HG03139 (cell line): ENCODE data around the gene EGFL7.

ENCODE experiments used
- ATAC-seq: cut with Tn5 transposase; IDR thresholded peaks from one replicate; pipeline ENCODE4 v1.9.1; 2021; ENCODE audit not compliant: unreplicated experiment

Gene EGFL7

GRCh38 chr9:136671646-136672430 is 9.1 kb downstream of the EGFL7 start:
- no peak for ATAC-seq

DNA sequence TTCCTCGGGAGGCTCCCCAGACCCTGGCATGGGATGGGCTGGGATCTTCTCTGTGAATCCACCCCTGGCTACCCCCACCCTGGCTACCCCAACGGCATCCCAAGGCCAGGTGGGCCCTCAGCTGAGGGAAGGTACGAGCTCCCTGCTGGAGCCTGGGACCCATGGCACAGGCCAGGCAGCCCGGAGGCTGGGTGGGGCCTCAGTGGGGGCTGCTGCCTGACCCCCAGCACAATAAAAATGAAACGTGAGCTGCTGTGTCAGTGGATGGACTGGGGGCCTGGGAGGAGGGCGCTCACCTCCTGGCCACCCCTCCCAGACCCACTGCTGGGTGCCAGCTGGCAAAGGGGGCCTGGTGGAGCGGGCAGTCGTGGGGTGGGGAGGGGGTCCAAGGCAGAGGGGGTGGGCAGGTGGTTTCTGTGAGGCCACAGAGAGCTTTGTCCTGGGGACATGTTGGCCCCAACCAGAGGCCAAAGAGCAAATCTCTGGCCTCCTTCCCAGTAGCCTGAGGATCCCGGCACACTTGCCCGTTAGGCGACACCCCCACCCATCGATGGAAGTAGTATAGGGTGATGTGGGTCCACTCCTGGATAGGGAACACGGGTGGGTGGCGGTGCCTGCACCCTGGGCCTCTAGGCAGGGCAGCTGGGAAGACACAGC is 9.8 kb downstream of the EGFL7 start:
- no peak for ATAC-seq

- ATAC-seq, result no peak
These were observed 10.6 kb downstream of the EGFL7 start for GRCh38 chr9:136673088-136673974.

GRCh38 chr9:136673975-136674785 is 11.5 kb downstream of the EGFL7 start:
- ATAC-seq, result no peak

- no peak for ATAC-seq
These were observed 12.2 kb downstream of the EGFL7 start for GRCh38 chr9:136674786-136675349.

DNA sequence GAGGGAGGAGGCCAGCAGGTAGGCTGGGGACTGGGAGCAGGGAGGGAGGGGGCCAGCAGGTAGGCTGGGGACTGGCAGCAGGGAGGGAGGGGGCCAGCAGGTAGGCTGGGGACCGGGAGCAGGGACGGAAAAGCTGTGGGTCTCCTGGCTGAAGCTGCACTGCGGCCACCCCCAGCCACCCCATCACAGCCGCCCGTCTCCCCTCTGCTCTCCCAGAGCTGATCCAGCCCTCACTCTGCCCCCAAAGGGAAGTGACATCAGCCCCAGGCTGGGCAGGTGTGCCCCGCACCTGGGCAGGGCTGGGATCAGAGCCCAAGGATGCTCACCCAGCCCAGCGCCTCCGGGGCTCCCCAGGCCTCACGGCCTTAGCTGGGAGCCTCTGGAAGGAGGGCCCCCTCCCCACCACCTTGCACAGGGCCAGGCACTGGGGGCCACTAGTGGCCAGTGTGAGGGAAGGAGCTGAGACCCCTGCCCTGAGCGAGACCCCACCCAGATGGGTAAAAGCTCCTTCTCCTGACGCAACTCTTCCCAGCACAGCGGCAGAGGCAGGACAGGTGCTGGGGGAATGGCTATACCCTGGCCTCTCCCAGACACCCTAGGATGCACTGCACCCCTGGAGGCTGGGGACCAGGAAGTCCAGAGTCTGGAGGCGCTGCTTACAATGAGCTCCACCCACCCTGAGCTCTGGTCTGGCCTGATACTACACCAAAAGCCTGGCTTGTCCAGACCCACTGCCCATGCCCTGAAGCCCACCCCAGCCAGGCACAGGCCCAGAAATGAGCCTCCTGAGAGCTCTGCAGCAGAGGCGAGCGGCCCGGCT is 13.0 kb downstream of the EGFL7 start:
- no peak for ATAC-seq

GRCh38 chr9:136676297-136676794 is 13.6 kb downstream of the EGFL7 start:
- no peak for ATAC-seq

DNA sequence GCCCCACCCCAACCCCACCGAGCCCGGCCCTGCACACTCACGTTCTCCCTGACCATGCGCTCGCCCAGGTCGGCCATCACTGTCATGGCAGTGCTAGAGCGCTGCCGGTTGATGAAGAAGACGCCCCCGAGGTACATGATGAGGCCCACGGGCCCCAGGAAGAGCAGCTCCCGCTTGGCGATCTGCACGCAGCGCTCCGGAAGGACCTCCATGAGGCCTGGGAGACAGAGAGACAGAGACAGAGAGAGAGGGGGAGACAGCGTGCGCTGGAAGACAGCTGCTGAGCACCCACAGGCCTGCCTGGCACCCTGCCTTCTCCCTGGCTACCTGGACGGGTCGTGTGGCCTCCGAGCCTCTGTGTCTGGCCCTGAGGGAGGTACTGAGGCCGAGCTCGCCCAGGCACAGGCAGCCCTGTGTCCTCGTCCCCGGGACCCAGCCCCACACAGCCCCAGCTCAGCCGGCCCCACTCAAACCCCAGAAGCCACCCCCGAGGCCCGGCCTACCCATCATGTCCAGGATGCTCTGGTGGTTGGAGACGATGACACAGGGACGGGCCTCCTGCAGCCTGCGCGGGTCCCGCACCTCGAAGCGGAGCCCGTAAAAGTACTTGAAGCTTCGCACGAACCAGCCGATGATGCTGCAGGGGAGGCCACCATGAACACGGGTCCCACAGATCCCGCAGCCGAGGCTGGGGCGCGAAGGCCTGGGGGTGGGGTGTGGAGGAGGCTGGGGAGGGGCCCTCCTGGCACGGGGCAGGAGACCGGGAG is 14.4 kb downstream of the EGFL7 start:
- ATAC-seq, result no peak

- ATAC-seq, result no peak
These were observed 15.3 kb downstream of the EGFL7 start for GRCh38 chr9:136678034-136678433.

DNA sequence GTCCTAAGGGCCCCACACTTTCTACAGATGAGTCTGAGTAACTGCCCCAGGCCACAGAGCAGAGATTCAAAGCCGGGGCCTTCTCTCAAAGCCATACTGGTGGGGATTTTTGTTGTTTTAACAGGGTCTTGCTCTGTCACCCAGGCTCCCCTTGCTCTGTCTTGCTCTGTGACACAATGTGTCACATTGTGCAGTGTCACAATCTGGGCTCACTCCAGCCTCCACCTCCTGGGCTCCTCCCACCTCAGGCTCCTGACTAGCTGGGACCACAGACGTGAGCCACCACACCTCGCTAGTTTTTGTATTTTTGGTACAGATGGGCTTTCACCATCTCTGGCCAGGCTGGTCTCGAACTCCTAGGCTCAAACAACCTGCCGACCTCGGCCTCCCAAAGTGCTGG is 15.9 kb downstream of the EGFL7 start:
- ATAC-seq, result no peak

- no peak for ATAC-seq
These were observed 16.8 kb downstream of the EGFL7 start for GRCh38 chr9:136679431-136679941.

DNA sequence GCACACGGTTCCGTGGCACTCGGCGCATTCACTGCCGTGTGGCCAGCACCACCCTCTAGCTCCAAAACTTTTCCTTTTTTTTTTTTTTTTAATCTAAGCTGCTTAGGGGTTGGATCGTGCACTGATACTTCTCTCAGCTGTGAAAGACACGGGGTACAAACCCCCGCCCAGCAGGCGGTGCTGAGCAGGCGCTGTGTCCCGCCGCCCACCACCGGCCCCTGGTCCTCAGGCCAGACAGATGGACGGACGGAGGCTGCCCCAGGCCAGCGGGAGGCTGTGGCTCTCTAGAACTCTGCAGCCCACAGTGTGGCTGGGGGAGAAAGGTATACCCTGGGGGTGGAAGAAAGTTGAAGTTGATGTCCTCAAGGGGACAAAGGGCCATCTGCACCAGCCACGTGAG is 18.3 kb downstream of the EGFL7 start:
- ATAC-seq, result no peak

- ATAC-seq, result no peak
These were observed 19.4 kb downstream of the EGFL7 start for GRCh38 chr9:136681945-136682699.

DNA sequence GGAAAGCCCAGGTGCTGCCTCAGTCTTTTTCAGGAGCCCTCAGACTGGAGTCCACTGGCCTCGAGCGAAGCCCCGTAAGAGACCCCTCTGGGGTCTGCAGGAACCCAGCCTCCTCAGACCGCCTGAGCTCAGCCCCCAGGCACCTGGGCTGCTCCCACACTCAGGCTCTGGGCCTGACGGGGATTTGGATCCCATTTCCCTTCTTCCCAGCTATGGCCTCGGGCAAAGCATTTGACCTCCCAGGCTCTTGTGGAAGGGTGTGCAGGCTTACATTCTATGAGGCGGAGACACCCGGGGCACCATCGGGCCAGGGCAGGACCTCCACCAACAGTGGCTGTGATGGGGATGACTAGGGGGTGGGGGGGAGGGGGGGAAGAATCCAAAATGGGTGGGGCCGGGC is 20.0 kb downstream of the EGFL7 start:
- ATAC-seq, result no peak

DNA sequence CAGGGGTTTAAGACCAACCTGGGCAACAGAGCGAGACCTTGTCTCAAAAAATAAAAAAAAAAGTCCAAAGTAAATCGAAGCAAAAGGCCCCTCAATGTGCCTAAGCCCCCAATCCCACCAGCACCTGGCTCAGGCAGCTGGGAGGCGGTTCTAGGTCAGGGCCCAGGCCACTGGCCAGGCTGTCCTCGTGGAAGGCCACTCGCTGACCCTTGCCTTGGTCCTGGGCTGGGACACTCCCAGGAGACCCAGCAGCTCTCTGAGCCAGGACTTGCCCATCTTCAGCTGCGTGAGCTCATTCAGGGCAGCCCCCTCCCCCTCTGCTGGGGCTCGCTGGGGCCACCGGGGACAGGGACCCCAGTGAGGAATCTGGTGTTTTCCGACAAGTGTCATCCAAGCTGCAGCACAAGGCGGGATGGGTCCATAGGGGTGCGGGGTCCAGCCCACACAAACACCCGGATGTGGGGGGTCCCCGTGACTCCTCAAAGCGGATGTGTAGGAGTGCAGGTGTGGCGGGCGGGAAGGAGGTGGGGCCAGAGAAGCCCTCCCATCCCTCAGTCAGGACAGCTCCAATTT is 20.5 kb downstream of the EGFL7 start:
- no peak for ATAC-seq

GRCh38 chr9:136683755-136684154 is 21.0 kb downstream of the EGFL7 start:
- no peak for ATAC-seq

DNA sequence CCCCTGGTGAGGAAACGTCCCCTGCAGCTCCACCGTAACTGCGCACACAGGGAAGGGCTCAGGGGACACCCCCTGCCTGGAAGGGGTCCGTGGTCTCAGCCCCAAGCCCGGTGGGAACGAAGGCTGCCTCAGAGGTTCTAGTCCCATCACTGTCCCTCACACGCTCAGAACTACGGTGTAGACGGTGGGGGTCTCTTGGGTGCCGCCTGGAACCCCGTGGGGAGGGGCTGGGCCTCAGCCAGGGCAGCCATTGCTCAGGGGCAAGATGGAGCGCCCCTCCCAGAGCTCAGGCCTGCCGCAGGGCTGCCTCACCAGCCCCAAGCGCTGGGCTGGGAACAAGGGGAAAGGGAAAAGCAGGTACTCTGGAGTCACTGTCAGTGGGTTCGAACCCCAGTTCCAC is 21.6 kb downstream of the EGFL7 start:
- no peak for ATAC-seq
